Type B pancreatic cell (in vitro differentiated cells): ENCODE measurements around the gene IL1RAPL2. TPM values are rescaled to one million over a fixed set of nuclear protein-coding genes. Genes with fewer than 3 reads are reported as not detected.

Source experiments
- DNase-seq: peaks from one replicate; pipeline ENCODE4 v3.0.0; 2021; ENCODE audit warnings: mixed read lengths; ENCODE audit not compliant: unreplicated experiment; ENCODE audit errors: extremely low spot score
- H3K27ac Mint-ChIP-seq: 2 replicates; pipeline ENCODE4 v1.8.0; 2021; ENCODE audit warnings: mild to moderate bottlenecking, mixed read lengths
- H3K27me3 Mint-ChIP-seq: 2 replicates; pipeline ENCODE4 v1.8.0; 2021; ENCODE audit warnings: mixed read lengths
- H3K36me3 Mint-ChIP-seq: 2 replicates; pipeline ENCODE4 v1.8.0; 2021; ENCODE audit warnings: mixed read lengths
- H3K4me1 Mint-ChIP-seq: one replicate; pipeline ENCODE4 v1.8.0; 2021; ENCODE audit warnings: mixed read lengths; ENCODE audit not compliant: unreplicated experiment
- H3K4me3 Mint-ChIP-seq: 2 replicates; pipeline ENCODE4 v1.8.0; 2021; ENCODE audit warnings: mild to moderate bottlenecking, mixed read lengths
- H3K9me3 Mint-ChIP-seq: 2 replicates; pipeline ENCODE4 v1.8.0; 2021; ENCODE audit warnings: mixed read lengths
- total RNA-seq: library from RNA; stranded (reverse); gene quantifications from 2 replicates; pipeline ENCODE4 v1.2.1, GENCODE V29; 2021; ENCODE audit warnings: low replicate concordance
- TF ChIP-seq, protein P1 (sequence below): fragments of 200-600 bp; sonication (generic); conservative IDR thresholded peaks from 2 replicates; pipeline ENCODE4 v1.5.0; 2021; ENCODE audit warnings: antibody characterized with exemption, mild to moderate bottlenecking

The IL1RAPL2 gene
- total RNA-seq, 1 donor from 2014 or later, result 4.5 TPM

DNA sequence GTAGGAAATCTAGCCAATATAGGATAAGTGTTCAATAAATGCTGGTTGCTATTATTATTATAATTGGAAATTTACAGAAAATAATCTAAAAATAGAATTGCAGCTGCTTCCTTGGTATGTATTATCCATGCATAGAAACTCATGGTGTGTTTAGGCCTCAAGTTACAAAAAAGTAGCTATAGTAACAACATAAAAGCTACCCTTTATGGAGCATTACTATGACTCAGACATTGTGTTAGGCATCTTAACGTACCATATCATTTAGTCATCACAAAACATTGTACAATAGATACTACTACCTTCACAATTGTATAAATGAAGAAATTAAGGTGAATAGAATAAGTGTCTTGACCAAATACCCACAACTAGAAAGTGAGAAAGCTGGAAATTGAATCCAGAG lies 1129.5 kb downstream of the IL1RAPL2 start:
- no peak for DNase-seq
- Mint-ChIP-seq H3K4me3 (no peak overlapping the region), H3K36me3 (no peaks in the 10 kb centered on the region), H3K27ac (no peak overlapping the region), H3K4me1 (peaks cover 6% of the 10 kb centered on the region), H3K9me3 (no peaks in the 10 kb centered on the region), H3K27me3 (no peaks in the 10 kb centered on the region)
- TF ChIP-seq, protein P1, sequence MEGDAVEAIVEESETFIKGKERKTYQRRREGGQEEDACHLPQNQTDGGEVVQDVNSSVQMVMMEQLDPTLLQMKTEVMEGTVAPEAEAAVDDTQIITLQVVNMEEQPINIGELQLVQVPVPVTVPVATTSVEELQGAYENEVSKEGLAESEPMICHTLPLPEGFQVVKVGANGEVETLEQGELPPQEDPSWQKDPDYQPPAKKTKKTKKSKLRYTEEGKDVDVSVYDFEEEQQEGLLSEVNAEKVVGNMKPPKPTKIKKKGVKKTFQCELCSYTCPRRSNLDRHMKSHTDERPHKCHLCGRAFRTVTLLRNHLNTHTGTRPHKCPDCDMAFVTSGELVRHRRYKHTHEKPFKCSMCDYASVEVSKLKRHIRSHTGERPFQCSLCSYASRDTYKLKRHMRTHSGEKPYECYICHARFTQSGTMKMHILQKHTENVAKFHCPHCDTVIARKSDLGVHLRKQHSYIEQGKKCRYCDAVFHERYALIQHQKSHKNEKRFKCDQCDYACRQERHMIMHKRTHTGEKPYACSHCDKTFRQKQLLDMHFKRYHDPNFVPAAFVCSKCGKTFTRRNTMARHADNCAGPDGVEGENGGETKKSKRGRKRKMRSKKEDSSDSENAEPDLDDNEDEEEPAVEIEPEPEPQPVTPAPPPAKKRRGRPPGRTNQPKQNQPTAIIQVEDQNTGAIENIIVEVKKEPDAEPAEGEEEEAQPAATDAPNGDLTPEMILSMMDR, result no peak

DNA sequence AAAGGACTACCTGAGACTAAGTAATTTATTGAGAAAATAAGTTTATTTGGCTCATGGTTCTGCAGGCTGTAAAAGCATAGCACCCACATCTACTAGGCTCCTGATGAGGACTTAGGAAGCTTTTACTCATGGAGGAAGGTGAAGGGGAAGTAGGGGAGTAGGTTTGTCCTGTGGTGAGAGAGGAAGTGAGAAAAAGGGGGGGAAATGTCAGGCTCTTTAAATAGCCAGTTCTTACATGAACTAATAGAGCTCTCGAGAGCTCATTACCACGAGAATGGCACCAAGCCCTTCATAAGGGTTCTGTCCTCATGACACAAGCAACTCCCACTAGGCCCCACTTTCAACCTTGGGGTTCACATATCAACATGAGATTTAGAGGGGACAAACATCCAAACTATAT lies 1130.9 kb downstream of the IL1RAPL2 start:
- Mint-ChIP-seq H3K4me3 (no peak overlapping the region), H3K36me3 (no peaks in the 10 kb centered on the region), H3K4me1 (peaks cover 6% of the 10 kb centered on the region), H3K27ac (no peak overlapping the region), H3K9me3 (no peaks in the 10 kb centered on the region), H3K27me3 (no peaks in the 10 kb centered on the region)
- TF ChIP-seq, protein P1, result no peak
- DNase-seq, result no peak

DNA sequence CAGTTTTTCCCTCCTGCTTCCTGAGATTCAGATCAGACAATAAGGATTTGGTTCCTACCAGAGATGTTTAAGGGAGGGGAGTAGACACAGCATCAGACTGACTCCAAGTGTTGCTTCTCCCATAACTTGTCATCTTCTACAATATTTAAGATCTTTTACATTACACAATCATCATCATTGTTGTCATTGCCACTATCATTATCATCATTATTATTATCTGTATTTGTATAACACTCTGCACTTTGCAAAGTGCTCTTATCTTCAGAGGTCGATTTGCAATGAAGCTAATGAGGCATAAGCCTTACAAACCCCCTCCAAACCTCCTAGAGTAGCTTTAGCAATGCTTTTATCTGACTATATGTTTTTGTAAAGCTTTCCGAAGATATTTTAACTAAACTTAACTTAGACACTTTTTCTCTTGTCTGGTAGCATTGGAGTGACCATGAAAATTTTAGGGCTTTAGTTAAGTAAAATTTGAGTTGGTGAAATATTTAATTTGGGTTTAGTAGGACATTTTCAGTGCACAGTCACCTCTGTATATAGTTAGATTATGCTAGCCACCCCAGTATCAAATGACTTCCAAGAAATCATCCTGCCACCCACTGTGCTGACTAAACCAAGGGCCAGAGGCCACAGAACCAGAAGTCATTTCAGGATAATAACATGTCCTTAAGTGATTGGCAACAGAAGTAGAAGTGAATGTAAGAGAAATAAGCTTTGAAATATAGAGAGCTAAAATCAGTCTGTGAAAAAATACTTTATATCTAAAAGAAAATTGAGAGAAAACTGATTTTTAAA lies 1132.2 kb downstream of the IL1RAPL2 start:
- no peak overlapping the region for H3K4me3 Mint-ChIP-seq
- H3K36me3 Mint-ChIP-seq, result no peaks in the 10 kb centered on the region
- H3K9me3 Mint-ChIP-seq, result no peaks in the 10 kb centered on the region
- H3K27ac Mint-ChIP-seq, result no peak overlapping the region
- TF ChIP-seq, protein P1, result no peak
- no peak for DNase-seq
- peaks cover 6% of the 10 kb centered on the region for H3K4me1 Mint-ChIP-seq
- H3K27me3 Mint-ChIP-seq, result no peaks in the 10 kb centered on the region

DNA sequence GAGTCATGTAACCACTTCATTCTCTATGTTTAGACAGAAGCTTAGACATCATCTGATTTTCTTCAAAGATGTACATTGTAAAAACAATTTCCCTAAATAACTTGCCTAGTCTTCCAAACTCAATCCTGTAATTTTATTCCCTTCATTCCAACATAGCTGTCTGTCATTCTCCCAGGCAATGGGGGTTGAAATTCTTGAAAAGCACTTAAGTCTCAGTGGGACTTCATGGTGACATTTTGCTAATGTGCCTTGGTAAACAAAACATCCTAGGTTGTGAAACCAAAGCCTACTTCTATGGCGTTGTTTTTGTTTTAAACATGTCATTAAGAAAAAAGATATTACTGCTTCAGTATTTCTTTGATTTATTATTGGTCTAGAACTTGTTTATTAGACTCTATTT lies 1134.3 kb downstream of the IL1RAPL2 start:
- no peaks in the 10 kb centered on the region for H3K36me3 Mint-ChIP-seq
- H3K27ac Mint-ChIP-seq, result no peak overlapping the region
- DNase-seq, result no peak
- H3K4me1 Mint-ChIP-seq, result peaks cover 6% of the 10 kb centered on the region
- no peak overlapping the region for H3K4me3 Mint-ChIP-seq
- H3K27me3 Mint-ChIP-seq, result no peaks in the 10 kb centered on the region
- TF ChIP-seq, protein P1, result no peak
- no peaks in the 10 kb centered on the region for H3K9me3 Mint-ChIP-seq

DNA sequence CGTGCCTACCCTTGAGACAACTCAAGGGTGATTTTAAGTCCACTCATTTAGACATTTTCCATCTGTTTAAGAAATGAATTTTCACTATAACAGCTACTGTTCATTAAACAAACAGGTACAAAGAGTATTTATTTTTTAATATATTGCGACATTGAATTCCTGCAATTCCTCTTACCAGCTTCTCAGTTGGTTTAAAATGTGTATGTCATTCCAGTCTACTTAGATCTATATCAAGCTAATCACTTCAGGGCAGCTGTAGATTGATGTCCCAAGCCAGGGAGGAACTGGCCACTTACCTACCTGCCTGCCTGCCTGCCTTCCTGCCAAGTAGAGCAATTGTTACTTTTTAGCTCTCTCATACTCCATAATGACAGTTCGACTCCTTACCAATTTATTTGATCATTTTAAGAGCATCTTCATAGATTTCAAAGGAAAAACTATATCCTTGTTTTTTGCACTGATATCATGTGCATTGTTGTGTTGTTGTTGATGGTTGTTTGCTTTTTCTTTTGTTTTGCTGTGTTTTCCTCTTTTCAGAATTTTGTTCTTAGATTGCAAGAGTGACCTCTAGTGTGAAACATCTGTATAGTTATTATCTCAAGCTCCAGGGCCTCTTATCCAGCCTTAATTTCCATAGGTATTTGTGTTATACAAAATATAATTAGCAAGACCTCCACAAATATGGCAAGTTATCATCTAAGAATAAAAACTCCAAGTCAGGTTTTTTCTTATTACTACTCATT lies 1135.5 kb downstream of the IL1RAPL2 start:
- TF ChIP-seq, protein P1, result peak; percentile 50
- no peak for DNase-seq
- peaks cover 6% of the 10 kb centered on the region for H3K4me1 Mint-ChIP-seq
- H3K27me3 Mint-ChIP-seq, result no peaks in the 10 kb centered on the region
- H3K9me3 Mint-ChIP-seq, result no peaks in the 10 kb centered on the region
- H3K4me3 Mint-ChIP-seq, result peak overlapping the region; percentile 23
- H3K36me3 Mint-ChIP-seq, result no peaks in the 10 kb centered on the region
- peak overlapping the region; percentile 23 for H3K27ac Mint-ChIP-seq
